Measurements from ENCODE around the gene MXD4.

The MXD4 gene

GRCh38 chr4:2248044-2248780, 13.7 kb downstream of the MXD4 start:
- Histone ChIP-seq H3K9ac (ENCODE audit: low read depth, low read length) (no peak overlapping the region), H3K4me1 (ENCODE audit: insufficient read depth, low read length) (no peaks in the 10 kb centered on the region), H3K36me3 (ENCODE audit: insufficient read depth, low read length) (no peaks in the 10 kb centered on the region), H3K9me3 (ENCODE audit: control insufficient read depth, insufficient read depth, low read length) (peaks cover 12% of the 10 kb centered on the region)

- peaks cover 12% of the 10 kb centered on the region for H3K9me3 ChIP-seq (ENCODE audit: control insufficient read depth, insufficient read depth, low read length)
- H3K4me1 ChIP-seq (ENCODE audit: insufficient read depth, low read length), result no peaks in the 10 kb centered on the region
- no peaks in the 10 kb centered on the region for H3K36me3 ChIP-seq (ENCODE audit: insufficient read depth, low read length)
- no peak overlapping the region for H3K9ac ChIP-seq (ENCODE audit: low read depth, low read length)
Observed at GRCh38 chr4:2247128-2248043, 14.5 kb downstream of the MXD4 start.

- no peak overlapping the region for H3K9ac ChIP-seq (ENCODE audit: low read depth, low read length)
- H3K9me3 ChIP-seq (ENCODE audit: control insufficient read depth, insufficient read depth, low read length), result peaks cover 12% of the 10 kb centered on the region
- no peaks in the 10 kb centered on the region for H3K36me3 ChIP-seq (ENCODE audit: insufficient read depth, low read length)
- no peaks in the 10 kb centered on the region for H3K4me1 ChIP-seq (ENCODE audit: insufficient read depth, low read length)
Observed at GRCh38 chr4:2246384-2247127, 15.4 kb downstream of the MXD4 start.

- Histone ChIP-seq H3K36me3 (ENCODE audit: insufficient read depth, low read length) (no peaks in the 10 kb centered on the region), H3K9me3 (ENCODE audit: control insufficient read depth, insufficient read depth, low read length) (peaks cover 12% of the 10 kb centered on the region), H3K4me1 (ENCODE audit: insufficient read depth, low read length) (peaks cover 1% of the 10 kb centered on the region; the same call in 1 of the 2 replicates), H3K9ac (ENCODE audit: low read depth, low read length) (no peak overlapping the region)
Observed at GRCh38 chr4:2245787-2246275, 16.1 kb downstream of the MXD4 start.

- H3K9me3 ChIP-seq (ENCODE audit: control insufficient read depth, insufficient read depth, low read length), result peaks cover 12% of the 10 kb centered on the region
- H3K4me1 ChIP-seq (ENCODE audit: insufficient read depth, low read length), result peaks cover 7% of the 10 kb centered on the region; the same call in 1 of the 2 replicates
- no peaks in the 10 kb centered on the region for H3K36me3 ChIP-seq (ENCODE audit: insufficient read depth, low read length)
- no peak overlapping the region for H3K9ac ChIP-seq (ENCODE audit: low read depth, low read length)
Observed at GRCh38 chr4:2245057-2245786, 16.7 kb downstream of the MXD4 start.

GRCh38 chr4:2243681-2244380, 18.1 kb downstream of the MXD4 start:
- Histone ChIP-seq H3K9ac (ENCODE audit: low read depth, low read length) (no peak overlapping the region), H3K36me3 (ENCODE audit: insufficient read depth, low read length) (no peaks in the 10 kb centered on the region), H3K9me3 (ENCODE audit: control insufficient read depth, insufficient read depth, low read length) (peaks cover 12% of the 10 kb centered on the region), H3K4me1 (ENCODE audit: insufficient read depth, low read length) (peaks cover 8% of the 10 kb centered on the region; the same call in 1 of the 2 replicates)

GRCh38 chr4:2241410-2242353, 20.2 kb downstream of the MXD4 start, which contains the start of the genes HAUS3 and POLN:
Gene HAUS3, minus strand, starts transcription at chr4:2242121. Its CDS starts 1,175 bp downstream, at chr4:2240946.
Gene POLN, minus strand, starts transcription at chr4:2242121. Its CDS starts 12,890 bp downstream, at chr4:2229231.
- Histone ChIP-seq H3K9me3 (ENCODE audit: control insufficient read depth, insufficient read depth, low read length) (peaks cover 12% of the 10 kb centered on the region), H3K36me3 (ENCODE audit: insufficient read depth, low read length) (no peaks in the 10 kb centered on the region; the same call in 1 of the 2 replicates), H3K4me1 (ENCODE audit: insufficient read depth, low read length) (peaks cover 8% of the 10 kb centered on the region; the same call in 1 of the 2 replicates), H3K9ac (ENCODE audit: low read depth, low read length) (peak within 1 kb of the TSS; percentile 92)

GRCh38 chr4:2241003-2241402, 20.9 kb downstream of the MXD4 start:
- no peaks in the 10 kb centered on the region; the same call in 1 of the 2 replicates for H3K36me3 ChIP-seq (ENCODE audit: insufficient read depth, low read length)
- H3K9me3 ChIP-seq (ENCODE audit: control insufficient read depth, insufficient read depth, low read length), result peaks cover 12% of the 10 kb centered on the region

GRCh38 chr4:2236944-2237666, 24.8 kb downstream of the MXD4 start:
- no peaks in the 10 kb centered on the region; the same call in none of the 2 replicates for H3K36me3 ChIP-seq (ENCODE audit: insufficient read depth, low read length)
- H3K9ac ChIP-seq (ENCODE audit: low read depth, low read length), result no peak overlapping the region
- no peaks in the 10 kb centered on the region for H3K9me3 ChIP-seq (ENCODE audit: control insufficient read depth, insufficient read depth, low read length)
- peaks cover 8% of the 10 kb centered on the region; the same call in 1 of the 2 replicates for H3K4me1 ChIP-seq (ENCODE audit: insufficient read depth, low read length)

More at GRCh38 chr4:2241003-2241402, 20.9 kb downstream of the MXD4 start:
- Histone ChIP-seq H3K4me1 (ENCODE audit: insufficient read depth, low read length) (peaks cover 8% of the 10 kb centered on the region; the same call in 1 of the 2 replicates), H3K9ac (ENCODE audit: low read depth, low read length) (peak overlapping the region; percentile 92)

GRCh38 chr4:2231082-2231481, 30.8 kb downstream of the MXD4 start:
- Histone ChIP-seq H3K36me3 (ENCODE audit: insufficient read depth, low read length) (no peaks in the 10 kb centered on the region; the same call in none of the 2 replicates), H3K9me3 (ENCODE audit: control insufficient read depth, insufficient read depth, low read length) (no peaks in the 10 kb centered on the region), H3K9ac (ENCODE audit: low read depth, low read length) (no peak overlapping the region), H3K4me1 (ENCODE audit: insufficient read depth, low read length) (no peaks in the 10 kb centered on the region)

- H3K9ac ChIP-seq (ENCODE audit: low read depth, low read length), result no peak overlapping the region
- H3K36me3 ChIP-seq (ENCODE audit: insufficient read depth, low read length), result no peaks in the 10 kb centered on the region; the same call in 1 of the 2 replicates
- H3K9me3 ChIP-seq (ENCODE audit: control insufficient read depth, insufficient read depth, low read length), result no peaks in the 10 kb centered on the region
- peaks cover 17% of the 10 kb centered on the region for H3K4me1 ChIP-seq (ENCODE audit: insufficient read depth, low read length)
Observed at GRCh38 chr4:2226261-2226660, 35.6 kb downstream of the MXD4 start.
